ENCODE results near the gene UBE2J1.

DNA sequence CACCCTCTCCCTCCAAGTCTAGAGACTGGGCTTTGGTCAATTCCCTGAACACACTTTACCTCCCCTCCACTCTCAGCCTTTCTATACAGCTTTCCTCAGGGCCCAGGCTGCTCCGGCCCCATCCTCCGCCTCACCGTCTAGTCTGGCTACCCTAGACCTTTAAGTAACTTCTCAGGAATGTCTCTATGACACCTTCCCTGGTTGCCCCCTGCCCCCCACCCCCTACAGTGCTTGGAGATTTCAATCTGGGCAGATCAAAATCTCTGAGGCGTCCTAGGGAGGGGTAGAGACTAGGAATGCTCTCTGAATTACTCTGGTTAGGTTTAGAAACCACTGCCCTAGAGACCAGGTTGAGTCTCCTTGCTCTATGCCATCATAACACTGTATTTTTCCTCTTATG lies 6.1 kb downstream of the UBE2J1 start:
- TF ChIP-seq RAD21 (conservative IDR thresholded peaks at IDR 0.05) (no peak), POLR2AphosphoS5 (IDR thresholded peaks at IDR 0.05) (no peak), TAF1 (IDR thresholded peaks at IDR 0.05; ENCODE audit: low read depth) (no peak), EP300 (conservative IDR thresholded peaks at IDR 0.05; ENCODE audit: poor library complexity, severe bottlenecking) (no peak), EZH2 (IDR thresholded peaks at IDR 0.05; ENCODE audit: borderline replicate concordance, insufficient read depth, low read length, poor library complexity, severe bottlenecking) (no peak), SMC3 (conservative IDR thresholded peaks at IDR 0.05; ENCODE audit: poor library complexity) (no peak)
- TF ChIP-seq, protein P1, sequence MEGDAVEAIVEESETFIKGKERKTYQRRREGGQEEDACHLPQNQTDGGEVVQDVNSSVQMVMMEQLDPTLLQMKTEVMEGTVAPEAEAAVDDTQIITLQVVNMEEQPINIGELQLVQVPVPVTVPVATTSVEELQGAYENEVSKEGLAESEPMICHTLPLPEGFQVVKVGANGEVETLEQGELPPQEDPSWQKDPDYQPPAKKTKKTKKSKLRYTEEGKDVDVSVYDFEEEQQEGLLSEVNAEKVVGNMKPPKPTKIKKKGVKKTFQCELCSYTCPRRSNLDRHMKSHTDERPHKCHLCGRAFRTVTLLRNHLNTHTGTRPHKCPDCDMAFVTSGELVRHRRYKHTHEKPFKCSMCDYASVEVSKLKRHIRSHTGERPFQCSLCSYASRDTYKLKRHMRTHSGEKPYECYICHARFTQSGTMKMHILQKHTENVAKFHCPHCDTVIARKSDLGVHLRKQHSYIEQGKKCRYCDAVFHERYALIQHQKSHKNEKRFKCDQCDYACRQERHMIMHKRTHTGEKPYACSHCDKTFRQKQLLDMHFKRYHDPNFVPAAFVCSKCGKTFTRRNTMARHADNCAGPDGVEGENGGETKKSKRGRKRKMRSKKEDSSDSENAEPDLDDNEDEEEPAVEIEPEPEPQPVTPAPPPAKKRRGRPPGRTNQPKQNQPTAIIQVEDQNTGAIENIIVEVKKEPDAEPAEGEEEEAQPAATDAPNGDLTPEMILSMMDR (IDR thresholded peaks at IDR 0.05; ENCODE audit: poor library complexity, severe bottlenecking): no peak
- TF ChIP-seq, protein P2, sequence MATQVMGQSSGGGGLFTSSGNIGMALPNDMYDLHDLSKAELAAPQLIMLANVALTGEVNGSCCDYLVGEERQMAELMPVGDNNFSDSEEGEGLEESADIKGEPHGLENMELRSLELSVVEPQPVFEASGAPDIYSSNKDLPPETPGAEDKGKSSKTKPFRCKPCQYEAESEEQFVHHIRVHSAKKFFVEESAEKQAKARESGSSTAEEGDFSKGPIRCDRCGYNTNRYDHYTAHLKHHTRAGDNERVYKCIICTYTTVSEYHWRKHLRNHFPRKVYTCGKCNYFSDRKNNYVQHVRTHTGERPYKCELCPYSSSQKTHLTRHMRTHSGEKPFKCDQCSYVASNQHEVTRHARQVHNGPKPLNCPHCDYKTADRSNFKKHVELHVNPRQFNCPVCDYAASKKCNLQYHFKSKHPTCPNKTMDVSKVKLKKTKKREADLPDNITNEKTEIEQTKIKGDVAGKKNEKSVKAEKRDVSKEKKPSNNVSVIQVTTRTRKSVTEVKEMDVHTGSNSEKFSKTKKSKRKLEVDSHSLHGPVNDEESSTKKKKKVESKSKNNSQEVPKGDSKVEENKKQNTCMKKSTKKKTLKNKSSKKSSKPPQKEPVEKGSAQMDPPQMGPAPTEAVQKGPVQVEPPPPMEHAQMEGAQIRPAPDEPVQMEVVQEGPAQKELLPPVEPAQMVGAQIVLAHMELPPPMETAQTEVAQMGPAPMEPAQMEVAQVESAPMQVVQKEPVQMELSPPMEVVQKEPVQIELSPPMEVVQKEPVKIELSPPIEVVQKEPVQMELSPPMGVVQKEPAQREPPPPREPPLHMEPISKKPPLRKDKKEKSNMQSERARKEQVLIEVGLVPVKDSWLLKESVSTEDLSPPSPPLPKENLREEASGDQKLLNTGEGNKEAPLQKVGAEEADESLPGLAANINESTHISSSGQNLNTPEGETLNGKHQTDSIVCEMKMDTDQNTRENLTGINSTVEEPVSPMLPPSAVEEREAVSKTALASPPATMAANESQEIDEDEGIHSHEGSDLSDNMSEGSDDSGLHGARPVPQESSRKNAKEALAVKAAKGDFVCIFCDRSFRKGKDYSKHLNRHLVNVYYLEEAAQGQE (IDR thresholded peaks at IDR 0.05; ENCODE audit: borderline replicate concordance): no peak
